Activated CD4-positive, CD25-positive, alpha-beta regulatory T cell treated with anti-CD3 and anti-CD28 coated beads, Interleukin-2, amount 50 U/mL, for 16 hours (primary cell): ENCODE results near the gene EFHC2.
"Not testable (repeated sequence)": the region's sequence is repeated elsewhere in the genome, so short reads cannot be mapped to it uniquely, and the experiment has no call there.

Experiments
- DNase-seq: peaks from one replicate; pipeline ENCODE4 v3.0.0-alpha.2; 2020; ENCODE audit warnings: low read depth, low spot score

Gene EFHC2

DNA sequence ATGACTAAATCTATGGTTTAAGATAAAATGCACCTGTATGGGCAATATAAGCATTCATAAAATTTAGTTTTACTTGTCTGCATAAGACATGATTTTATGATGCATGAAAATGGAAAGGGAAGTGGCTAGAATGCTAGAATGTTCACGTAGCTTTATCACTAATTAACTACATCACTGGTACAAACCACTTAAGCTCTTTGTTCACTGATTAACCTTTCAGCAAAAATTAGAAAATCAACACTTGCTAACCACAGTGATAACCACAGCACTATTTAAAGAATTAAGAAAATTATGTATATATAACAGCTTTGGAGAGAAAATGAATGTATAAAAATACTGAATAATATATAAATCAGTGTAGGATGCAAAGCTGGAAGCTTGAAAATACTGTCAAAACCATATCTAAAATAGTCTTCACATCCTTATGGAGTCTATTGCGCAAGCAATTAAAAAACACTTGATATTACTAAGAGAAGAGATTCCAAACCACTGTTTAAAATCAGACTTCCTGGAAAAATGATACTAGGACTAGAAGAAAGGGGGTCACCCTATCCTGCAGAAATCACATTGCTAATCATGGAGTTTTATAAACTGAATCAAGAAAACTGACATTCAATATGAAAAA, 51.9 kb downstream of the EFHC2 start:
- DNase-seq, result no peak

DNA sequence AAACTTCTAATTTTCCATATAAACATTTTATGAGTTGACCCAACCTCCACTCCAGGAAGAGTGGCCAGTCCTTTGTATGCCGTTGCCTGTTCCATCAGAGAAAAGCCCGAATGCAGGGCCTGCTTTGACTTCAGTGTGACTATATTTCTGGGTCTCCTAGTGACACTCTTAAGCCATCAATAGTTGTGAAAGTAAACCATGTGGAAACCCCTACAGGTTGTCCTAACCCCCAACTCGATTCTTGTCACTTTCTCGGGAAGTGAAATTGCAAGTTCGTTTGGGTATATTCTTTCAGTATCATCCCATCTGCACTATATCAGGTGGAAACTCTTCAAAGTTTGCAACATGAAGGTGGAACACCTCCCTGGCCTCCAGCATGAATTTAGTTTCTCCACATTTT, 52.8 kb downstream of the EFHC2 start:
- DNase-seq, result no peak

DNA sequence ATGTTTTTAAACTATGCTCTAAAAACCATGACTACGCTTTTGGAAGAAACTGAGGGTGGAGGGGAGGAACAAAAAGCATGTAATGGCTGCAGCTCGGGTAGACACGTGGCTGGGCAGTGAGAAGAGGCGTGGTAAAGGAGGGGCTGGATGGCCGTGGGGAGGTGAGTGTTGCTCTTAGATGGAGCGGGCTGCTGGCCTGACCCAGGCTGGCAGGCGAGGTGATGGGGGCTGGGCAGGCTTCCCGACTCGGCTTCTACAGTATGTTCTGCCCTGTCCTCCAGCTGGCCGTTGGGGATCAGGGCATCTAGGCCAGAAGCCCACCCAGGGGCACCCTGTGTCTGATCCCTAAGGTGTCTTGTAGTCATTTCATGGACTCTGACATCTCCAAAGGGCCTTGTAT, 60.7 kb downstream of the EFHC2 start:
- no peak for DNase-seq

DNA sequence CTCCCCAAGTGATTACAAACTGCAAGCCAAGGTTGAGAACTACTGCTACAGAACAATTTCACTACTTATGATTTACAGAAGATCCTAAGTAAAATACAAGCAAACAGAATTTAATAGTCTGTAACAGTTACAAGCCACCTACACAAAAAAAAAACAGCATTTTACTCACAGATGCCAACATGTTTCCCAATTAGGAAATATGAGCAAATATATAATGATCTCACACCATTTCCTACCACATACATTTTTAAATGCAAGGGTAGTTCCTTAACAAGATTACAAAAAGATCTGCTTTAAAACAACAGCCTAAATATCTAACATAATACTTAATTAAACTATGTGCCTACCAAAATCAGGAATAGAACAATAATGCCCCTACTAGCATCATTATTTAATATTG, 63.4 kb downstream of the EFHC2 start:
- no peak for DNase-seq

DNA sequence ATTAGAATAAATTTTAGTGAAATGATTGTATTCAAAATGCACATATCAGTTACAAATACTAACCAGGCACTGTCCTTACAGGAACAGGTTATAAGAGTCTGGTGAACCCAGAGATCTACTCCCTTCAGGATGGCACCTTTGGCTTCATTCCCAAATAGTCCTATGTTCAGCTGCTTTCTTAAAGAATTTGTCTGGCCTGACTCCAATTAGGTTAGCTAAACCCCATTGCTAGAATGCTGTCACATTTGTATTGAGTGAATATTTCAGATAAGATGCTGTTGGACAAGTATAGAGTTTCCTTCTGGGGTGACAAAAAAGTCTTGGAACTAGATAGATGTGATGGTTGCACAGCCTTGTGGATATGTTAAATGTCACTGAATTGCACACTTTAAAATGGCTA, 69.4 kb downstream of the EFHC2 start:
- DNase-seq, result no peak

DNA sequence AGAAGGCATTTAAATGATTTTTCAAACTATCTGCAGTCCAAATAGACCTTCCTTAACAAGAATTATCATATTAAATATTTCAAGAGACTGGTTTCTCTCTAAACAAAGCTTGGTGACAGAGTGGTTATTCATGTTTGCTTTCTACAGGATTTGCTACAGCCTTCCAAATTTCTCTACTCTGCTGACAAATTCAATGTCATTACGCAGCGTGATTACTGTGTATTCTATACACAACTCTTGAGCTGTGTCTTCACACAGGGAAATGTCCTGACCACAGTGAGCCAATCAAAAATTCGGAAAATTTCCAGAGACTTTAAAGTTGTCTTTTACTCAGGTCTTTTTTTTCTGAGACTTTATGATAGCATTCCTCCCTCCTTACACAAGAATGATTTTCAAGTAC, 75.6 kb downstream of the EFHC2 start:
- DNase-seq, result no peak

DNA sequence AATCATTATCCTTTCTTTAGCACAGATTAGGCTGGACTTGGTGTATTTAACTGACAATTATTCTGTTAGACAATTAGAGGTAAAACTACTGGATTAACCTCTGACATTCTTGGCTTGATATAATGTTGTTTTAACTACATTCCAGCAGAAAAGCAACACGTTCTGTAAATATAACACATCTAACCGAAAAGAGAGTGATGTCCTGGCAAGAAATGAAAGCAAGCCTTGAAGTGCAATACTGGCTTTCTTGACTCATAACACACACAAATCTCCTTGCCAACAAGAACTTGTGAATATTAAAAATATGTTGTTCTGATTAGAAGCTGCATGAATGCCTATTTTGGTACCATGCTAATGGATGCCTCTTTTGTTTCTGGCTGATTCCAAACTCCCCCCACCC, 76.4 kb downstream of the EFHC2 start:
- no peak for DNase-seq

DNA sequence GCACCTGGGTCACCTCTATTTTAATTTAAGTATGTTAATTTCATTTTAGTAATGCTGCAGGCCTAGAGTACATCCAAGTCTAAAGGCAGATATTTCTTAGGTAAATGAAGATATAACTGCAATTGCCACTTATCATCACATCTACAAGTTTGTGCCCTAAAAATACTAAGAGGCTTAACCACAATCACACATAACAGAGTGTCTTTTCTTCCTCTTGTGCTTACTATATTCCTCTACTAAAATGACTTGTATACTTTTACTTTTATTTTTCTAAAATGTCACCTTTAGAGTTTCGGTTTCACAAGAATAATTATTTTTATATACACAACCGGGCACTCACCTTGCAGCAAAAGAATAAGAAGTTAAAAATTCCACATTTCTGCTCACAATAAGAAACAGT, 77.9 kb downstream of the EFHC2 start:
- no peak for DNase-seq

DNA sequence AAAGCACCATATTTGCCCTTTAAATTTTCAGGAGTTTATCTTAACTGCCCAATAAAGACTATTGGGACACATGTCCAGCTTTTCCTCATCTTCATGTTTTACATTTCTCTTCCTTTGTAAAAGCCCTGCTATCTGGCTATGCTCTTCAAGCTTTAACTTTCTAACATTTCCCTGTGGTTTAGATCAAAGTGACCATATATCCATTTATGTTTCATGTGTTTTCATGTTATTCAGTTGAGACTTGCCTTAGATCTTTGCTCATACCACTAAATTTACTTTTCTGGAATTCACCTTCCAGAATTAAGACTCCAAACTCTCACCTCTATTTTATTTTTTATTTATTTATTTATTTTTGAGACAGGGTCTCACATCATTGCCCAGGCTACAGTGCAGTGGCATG, 78.5 kb downstream of the EFHC2 start:
- no peak for DNase-seq

DNA sequence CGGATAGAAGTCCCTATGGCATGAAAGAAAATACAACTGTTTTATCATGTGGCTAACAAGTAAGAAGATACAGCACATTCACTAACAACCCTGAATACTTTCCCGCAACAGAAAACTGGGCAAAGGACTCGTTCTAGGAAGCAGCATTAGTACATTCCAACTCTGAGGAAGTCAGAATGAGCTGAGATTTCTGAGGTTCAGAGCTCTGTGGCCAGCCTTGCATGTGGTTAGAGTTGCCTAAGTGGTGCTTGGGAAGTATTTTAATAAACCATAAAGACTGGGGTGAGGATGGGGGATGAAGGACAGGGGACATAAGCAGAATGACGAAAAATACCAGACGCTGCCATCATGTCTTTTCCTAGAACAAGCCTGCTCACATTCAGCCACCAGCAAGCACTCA, 82.2 kb downstream of the EFHC2 start:
- DNase-seq, result no peak

DNA sequence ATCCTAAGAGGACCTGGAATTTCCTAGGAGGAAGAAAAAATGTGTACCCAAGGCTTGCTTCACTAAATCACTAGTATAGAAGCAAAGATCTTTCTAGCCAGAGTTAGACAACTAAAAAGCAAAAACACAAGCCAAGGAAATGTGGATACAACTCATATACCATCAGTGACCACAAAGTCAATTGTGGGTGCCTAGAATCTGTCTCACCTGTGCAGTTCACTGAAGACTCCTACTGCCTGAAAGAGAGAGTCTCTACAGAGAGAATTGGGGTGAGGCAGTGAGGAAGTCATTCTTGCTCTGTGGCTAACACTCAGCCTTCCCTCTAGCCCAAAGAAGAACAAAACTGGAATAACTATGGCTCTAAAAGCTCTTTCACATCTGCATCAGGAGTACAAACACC, 82.9 kb downstream of the EFHC2 start:
- no peak for DNase-seq

DNA sequence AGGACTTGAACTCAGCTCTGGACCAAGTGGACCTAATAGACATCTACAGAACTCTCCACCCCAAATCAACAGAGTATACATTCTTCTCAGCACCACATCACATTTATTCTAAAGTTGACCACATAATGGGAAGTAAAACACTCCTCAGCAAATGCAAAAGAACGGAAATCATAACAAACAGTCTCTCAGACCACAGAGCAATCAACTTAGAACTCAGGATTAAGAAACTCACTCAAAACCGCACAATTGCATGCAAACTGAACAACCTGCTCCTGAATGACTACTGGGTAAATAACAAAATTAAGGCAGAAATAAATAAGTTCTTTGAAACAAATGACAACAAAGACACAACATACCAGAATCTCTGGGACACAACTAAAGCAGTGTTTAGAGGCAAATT, 87.7 kb downstream of the EFHC2 start:
- not testable (repeated sequence) for DNase-seq

DNA sequence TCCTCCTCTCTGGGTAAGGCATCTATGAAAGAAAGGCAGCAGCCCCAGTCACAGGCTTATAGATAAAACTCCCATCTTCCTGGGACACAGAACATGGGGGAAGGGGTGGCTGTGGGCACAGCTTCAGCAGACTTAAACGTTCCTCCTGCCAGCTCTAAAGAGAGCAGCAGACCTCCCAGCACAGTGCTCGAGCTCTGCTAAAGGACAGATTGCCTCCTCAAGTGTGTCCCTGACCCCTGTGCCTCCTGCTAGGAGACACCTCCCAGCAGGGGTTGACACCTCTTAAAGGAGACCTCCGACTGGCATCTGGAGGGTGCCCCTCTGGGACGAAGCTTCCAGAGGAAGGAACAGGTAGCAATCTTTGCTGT, 89.9 kb downstream of the EFHC2 start:
- DNase-seq, result no peak

DNA sequence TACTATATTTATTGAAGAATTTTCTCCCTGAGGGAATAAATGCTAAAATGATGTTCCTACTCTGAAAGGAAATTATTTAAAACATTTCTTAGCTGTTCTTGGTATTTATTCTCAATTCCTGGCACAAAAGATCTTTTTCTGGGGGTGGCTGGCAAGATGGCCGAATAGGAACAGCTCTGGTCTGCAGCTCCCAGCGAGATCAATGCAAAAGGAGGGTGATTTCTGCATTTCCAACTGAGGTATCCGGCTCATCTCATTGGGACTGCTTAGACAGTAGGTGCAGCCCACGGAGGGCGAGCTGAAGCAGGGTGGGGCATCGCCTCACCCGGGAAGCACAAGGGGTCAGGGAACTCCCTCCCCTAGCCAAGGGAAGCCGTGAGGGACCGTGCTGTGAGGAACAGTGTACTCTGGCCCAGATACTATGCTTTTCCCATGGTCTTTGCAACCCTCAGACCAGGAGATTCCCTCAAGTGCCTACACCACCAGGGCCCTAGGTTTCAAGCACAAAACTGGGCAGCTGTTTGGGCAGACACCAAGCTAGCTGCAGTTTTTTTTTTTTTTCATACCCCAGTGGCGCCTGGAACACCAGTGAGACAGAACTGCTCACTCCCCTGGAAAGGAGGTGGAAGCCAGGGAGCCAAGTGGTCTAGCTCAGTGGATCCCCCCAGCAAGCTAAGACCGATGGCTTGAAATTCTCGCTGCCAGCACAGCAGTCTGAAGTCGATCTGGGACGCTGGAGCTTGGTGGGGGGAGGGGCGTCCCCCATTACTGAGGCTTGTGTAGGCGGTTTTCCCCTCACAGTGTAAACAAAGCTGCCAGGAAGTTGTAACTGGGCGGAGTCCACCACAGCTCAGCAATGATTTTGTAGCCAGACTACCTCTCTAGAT, 90.5 kb downstream of the EFHC2 start:
- peak; percentile 10 for DNase-seq

DNA sequence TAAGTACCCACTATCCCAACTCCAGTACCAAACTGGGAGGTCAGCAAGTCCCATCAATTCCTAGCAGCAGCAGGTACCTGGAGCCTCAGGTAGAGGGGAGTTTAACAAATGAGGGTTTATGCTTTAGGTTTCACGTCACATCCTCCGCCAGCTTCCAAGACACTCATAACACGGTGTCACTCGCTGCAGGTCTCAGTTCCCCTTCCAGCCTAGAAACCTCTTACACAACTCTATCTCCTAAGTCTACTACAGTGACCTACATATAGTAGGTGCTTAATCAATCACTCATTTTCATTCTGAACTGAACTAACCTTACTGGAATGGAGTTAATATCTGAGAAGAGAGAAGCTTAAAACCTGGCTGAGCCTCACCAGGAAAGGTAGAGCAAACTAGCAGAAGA, 96.0 kb downstream of the EFHC2 start:
- DNase-seq, result no peak

DNA sequence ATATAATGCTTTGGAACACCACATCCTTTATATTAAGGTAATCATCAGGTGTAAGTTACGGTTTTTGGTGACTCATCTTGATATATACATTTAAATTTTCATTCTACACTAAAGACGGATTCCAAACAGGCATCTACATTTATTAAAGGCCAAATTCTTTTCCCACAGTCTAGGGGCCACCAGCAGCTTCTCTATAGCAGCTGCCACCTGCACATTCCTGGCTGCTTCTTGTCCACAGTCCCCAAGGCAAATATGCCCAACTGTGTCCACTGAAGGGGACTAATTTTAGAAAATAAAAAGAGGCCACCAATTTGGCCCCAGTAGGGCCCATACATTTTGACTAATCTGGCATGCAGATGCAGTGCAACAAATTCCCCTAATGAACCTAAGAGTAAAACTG, 96.6 kb downstream of the EFHC2 start:
- DNase-seq, result no peak

DNA sequence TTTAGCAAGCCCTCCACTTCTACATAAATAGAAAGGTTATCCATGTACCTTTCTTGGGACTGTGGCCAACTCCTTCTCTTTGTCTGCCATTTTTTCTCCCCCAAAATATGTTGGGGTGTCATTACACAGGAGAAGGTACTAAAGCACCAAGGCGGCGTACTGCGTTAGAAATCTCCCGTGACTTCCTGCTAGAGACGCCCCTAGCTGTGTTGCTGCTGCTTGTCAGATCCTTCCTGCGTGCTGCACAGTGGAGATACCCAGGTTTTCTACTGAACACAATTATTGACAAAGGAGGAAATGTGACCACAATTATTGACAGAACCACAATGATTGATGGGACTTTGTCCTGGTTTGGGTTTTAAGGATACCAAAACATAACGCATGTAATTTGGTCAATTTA, 97.7 kb downstream of the EFHC2 start:
- no peak for DNase-seq

DNA sequence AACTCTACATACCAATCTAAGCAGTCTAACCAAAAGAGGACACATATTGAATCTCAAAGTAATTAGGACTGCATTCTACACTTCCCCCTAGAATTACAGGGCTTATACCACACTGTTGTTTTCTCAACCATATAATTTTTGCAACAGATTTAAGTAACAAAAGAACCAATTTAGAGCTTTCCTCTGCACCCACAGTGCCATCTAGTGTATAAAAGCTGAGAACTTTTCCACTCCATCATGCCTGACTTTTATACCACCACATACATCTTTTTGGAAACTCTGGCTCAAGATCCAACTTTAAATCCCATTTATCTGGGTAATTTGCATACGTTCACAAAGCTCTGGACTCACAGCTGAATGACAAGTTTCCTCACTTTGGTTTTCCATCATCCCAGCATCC, 99.5 kb downstream of the EFHC2 start:
- no peak for DNase-seq

DNA sequence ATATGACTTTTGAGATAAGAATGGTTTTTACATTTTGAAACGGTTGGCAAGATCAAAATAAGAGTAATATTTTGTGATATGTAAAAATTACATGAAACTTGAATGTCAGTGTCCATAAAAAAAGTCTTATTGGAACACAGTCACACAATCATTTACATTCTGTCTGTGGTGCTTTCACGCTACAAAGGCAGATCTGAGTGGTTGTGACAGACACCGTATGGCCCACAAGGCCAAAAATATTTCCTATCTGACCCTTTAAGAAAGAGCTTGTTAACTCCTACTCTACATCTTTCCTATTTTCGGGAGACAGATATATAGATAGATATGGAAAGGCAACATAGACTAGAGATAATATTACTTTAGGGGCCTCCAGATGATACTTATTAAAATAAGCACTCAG, 101.9 kb downstream of the EFHC2 start:
- DNase-seq, result no peak

DNA sequence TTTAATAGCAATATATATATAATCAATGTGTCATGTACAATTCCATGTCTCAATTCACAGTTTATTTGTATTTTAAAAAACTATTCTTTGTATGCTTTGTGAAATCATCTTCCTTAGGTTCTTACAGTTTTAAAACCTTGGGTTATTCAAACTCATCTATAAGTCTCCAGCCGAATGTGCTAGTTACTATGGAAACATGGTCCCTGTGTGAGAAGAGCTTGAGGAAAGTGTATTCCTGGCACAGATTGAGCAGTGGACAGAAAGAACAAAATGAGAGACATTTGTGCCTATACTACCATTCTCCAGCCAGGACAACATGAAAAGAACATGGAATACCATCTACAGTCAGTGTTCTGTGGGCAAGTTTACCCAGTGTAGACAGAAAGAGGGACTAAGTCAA, 103.4 kb downstream of the EFHC2 start:
- no peak for DNase-seq

DNA sequence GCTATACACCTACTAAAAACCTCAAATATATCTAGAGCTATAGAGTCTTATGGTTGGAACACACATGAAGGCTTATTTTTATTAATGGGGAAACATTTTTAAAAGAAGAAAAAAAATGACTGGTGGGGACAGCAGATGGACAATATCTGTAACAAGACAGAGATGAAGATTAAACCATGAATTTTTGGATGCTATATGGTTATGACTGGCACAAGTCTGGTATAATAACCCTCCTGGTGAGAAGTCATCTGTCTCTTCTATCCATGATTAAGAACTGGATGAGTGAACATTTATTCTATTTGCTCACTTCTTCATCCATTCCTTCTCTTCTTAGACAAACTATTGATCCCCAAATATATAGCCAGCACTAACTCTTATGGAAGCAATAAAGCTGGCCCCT, 104.4 kb downstream of the EFHC2 start:
- no peak for DNase-seq

DNA sequence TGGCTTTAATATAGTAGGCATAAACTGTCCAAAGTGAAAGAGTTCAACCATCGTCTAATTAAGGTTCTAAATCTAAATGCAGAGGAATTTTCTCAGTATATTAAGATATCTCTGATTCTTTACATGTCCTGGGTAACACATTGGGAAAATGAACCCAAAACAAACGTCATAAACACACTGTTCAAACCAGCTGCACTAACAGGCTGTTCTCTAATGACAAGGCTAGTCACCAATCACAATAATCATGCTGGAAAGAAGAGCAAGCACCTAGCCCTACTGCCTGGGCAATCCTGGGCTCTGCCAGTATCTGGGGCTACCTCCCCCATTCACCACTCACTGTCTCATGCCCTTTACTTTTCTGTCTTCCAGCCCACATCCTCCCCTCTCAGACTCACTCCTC, 107.9 kb downstream of the EFHC2 start:
- DNase-seq, result no peak

DNA sequence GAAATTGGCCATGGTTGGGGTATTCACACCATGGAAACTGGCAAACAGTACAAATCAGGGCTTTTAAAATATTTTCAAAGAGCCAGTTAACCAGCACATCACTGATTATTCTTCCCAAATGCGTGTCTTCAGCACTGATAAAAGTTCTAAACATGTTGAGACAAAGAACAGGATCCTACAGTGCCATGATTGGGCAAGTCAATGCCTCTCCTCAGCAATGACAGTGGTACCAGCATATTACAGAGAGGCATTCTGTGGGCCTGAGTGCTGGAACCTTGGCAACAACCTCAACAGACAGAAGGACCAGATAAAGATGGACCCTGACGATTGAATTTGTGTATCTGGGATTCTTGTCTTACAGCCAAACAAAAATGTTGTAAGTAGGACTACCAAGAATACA, 108.9 kb downstream of the EFHC2 start:
- DNase-seq, result no peak

DNA sequence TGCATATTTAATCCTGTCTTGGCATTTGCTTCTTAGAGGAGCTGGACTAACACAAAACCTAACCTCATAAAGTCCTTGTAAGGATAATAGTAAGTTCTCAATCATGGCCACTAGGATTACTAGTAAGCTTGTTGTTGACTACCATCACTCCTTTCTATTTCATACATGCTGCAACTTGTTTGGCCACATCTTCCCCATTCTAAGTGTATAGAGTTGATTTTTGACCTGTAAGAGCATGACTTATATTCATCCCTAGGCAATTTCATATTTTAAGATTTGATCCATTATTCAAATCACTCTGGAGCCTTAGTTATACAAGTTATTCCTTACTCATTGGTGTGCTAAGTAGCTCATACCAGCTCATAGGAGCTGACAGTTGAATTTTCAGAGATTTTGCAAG, 109.4 kb downstream of the EFHC2 start:
- DNase-seq, result no peak
